GM18951 (cell line): ENCODE data around the gene ARCN1.

ENCODE experiments used
- POLR2A ChIP-seq: IDR thresholded peaks from 4 replicates; pipeline ENCODE4 v1.6.1; 2011; ENCODE audit warnings: mild to moderate bottlenecking; ENCODE audit not compliant: insufficient read length, insufficient read depth; ENCODE audit errors: extremely low read depth
- in situ Hi-C: fragments of 300-500 bp; cut with MboI; formaldehyde crosslinking; loops from one replicate; pipeline ENCODE4 v1.12.0; 2022; ENCODE audit warnings: low sequenced_read_pairs, mixed read lengths, inconsistent platforms; ENCODE audit not compliant: unreplicated experiment

ARCN1 gene

GRCh38 chr11:118625976-118626375 is 53.8 kb downstream of the ARCN1 start:
- no peak for TF ChIP-seq POLR2A
- in situ Hi-C loops = no loop called here

- TF ChIP-seq POLR2A = no peak
- in situ Hi-C loops = no loop called here
These were observed 55.4 kb downstream of the ARCN1 start for GRCh38 chr11:118627566-118627965.

GRCh38 chr11:118628031-118628430 is 55.8 kb downstream of the ARCN1 start:
- no peak for TF ChIP-seq POLR2A
- in situ Hi-C loops = no loop called here

GRCh38 chr11:118628432-118628831 is 56.2 kb downstream of the ARCN1 start:
- TF ChIP-seq POLR2A = no peak
- in situ Hi-C loops = no loop called here

GRCh38 chr11:118628861-118629549 is 56.8 kb downstream of the ARCN1 start:
- in situ Hi-C loops = no loop called here
- no peak for TF ChIP-seq POLR2A

- TF ChIP-seq POLR2A = no peak
- in situ Hi-C loops = no loop called here
These were observed 57.8 kb downstream of the ARCN1 start for GRCh38 chr11:118629761-118630661.

- in situ Hi-C loops = no loop called here
- no peak for TF ChIP-seq POLR2A
These were observed 59.1 kb downstream of the ARCN1 start for GRCh38 chr11:118631142-118631909.

GRCh38 chr11:118632577-118633318 is 60.5 kb downstream of the ARCN1 start:
- in situ Hi-C loops = no loop called here
- no peak for TF ChIP-seq POLR2A

- no peak for TF ChIP-seq POLR2A
- in situ Hi-C loops = no loop called here
These were observed 61.1 kb downstream of the ARCN1 start for GRCh38 chr11:118633319-118633690.

- no peak for TF ChIP-seq POLR2A
- in situ Hi-C loops = no loop called here
These were observed 61.8 kb downstream of the ARCN1 start for GRCh38 chr11:118633979-118634378.

- TF ChIP-seq POLR2A = no peak
- in situ Hi-C loops = no loop called here
These were observed 62.4 kb downstream of the ARCN1 start for GRCh38 chr11:118634431-118635236.

GRCh38 chr11:118635237-118635591 is 63.0 kb downstream of the ARCN1 start:
- no peak for TF ChIP-seq POLR2A
- in situ Hi-C loops = no loop called here
